Non-pigmented ciliary epithelial cell (primary cell): Measurements from ENCODE around the gene ENOX2.
"Not testable (repeated sequence)": the region's sequence is repeated elsewhere in the genome, so short reads cannot be mapped to it uniquely, and the experiment has no call there.

ENCODE experiments used
- DNase-seq: peaks from one replicate; pipeline ENCODE4 v3.0.0-alpha.2; 2010; ENCODE audit warnings: low read depth

ENOX2 gene, protein sequence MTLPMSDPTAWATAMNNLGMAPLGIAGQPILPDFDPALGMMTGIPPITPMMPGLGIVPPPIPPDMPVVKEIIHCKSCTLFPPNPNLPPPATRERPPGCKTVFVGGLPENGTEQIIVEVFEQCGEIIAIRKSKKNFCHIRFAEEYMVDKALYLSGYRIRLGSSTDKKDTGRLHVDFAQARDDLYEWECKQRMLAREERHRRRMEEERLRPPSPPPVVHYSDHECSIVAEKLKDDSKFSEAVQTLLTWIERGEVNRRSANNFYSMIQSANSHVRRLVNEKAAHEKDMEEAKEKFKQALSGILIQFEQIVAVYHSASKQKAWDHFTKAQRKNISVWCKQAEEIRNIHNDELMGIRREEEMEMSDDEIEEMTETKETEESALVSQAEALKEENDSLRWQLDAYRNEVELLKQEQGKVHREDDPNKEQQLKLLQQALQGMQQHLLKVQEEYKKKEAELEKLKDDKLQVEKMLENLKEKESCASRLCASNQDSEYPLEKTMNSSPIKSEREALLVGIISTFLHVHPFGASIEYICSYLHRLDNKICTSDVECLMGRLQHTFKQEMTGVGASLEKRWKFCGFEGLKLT

DNA sequence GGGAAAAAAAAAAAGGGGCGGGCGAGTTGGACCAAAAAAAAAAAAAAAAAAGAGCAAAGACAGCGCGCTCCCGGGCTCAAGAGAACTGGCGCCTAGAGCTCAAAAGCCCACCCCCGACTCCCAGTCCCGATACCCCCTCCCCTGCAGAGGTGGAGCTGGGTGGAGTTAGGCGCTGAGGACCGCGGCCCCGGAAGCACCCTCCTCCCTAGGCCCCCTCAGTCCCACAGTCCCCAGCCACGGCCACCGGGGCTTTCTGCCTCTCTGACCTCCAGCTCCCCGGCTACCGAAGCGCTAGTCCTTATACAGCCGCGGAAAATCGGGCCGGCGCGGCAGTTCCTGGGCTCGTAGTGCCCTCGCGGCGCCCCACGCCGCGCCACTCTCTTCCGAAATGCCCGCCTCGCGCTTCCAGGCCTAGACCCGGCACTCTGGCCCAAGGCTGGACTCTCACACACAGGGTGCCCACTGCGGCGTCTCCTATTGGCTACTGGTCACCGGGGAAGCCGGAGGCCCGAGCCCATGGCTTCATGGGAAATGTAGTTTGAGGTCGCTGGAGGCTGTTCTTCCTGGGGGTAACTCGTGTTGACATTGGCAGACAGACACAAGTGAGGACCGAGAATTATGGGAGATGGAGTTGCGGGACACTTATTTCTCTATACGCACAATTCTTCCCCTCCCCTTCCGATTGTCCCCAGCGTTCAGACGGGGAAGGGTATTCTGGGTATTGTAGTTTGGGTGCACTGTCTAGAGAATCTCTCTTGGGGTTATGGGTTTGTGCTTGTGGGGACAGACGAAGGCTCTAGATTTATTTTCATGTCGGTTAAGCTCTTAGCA lies at the start of gene ENOX2:
Gene ENOX2, minus strand, starts transcription at position 427 of the 831 bp plus-strand sequence. CDS start 199,993 bp downstream, outside the sequence.
- peak; percentile 82 for DNase-seq

DNA sequence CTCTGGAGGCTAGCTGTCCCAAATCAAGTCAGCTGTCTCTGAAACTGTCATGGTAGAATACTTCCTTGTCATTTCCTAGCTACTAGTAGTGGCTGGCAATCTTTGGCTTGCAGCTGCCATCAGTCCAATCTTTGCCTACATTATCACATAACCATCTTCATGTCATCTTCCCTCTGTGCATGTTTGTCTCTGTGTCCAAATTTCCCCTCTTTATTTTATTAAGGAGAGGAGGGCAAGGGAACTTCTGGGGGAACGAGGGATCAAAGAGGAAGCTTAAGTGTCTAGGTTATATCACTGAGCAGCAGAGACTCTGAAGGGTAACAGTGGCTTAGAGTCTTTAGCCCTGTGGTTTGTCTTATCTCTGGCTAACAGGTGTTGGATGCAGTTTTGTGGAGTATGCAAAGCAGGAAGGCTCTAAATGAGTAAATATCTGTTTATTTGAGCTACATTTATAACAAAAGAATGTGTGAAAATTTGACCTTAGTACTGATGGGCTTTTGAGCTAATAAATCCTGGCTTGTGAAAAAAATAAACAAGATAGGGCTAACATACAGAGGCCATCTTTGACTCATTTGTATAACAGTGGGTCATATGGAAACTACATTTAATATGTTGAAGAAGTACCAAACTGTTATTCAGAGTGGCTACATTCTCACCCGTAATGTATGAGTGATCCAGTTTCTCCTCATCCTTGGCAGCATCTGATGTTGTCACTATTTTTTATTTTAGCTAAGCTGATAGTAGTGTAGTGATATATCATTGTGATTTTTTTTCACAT lies 49.4 kb upstream of the ENOX2 start:
- DNase-seq, result no peak

DNA sequence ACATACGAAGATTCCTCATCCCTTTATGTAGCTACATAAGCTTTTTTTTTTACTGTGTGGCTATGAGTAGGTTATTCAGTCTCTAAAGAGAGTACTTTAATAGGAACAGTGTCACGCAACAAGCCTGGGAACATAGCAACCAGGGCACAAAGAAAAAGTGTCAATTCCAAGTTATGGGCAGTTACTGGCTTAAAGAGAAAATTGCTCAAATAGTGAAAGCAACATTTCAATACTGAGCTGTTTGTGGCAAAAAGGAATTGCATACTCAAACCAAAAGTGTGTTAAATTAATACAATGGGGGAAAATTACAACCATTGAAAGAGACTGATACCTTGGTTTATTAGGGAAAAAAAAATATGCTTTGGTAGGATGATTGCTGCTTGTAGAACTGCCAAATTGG lies 41.2 kb upstream of the ENOX2 start:
- no peak for DNase-seq

DNA sequence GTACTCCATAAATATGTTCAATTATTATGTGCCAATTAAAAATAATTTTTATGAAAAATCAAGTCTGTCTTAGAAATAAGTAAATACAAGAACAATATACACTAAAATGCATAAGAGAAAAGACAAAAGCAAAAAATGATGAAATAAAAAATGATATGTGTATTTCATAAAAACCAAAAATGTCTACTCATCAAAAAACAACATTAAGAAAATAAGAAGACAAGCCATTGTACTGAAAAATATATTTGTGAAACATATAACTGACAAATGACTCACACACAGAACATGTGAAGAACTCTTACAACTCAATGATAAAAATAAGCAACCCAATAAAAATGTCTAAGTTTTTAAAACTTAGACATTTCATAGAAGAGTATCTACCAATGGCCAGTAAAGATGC lies 34.1 kb upstream of the ENOX2 start:
- DNase-seq, result no peak

DNA sequence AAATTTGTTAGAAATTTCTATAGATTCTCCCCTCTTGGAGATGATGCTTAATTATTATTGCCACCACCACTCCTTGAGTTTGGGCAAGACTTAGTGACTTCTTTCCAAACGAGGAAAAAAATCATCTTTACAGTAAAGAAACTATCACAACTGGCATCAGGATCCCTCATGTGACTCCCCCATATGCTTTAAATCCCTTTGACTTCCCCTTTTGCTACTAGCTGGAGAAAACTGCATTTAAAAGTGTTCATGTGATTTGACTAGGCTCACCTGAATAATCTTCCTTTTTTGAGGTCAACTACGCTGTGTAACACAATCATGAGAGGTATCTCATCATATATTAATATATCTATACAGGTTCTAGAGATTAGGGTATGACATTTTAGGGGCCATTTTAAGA lies 30.3 kb upstream of the ENOX2 start:
- DNase-seq, result no peak

DNA sequence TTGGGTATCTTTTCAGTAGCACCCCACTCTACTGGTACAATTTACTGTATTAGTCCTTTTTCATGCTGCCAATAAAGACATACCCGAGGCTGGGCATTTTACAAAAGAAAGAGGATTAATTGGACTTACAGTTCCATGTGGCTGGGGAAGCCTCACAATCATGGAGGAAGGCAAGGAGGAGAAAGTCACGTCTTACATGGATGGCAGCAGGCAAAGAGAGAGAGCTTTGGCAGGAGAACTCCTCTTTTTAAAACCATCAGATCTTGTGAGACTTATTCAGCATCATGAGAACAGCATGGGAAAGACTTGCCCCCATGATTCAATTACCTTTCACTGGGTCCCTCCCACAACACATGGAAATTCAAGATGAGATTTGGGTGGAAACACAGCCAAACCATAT lies 17.4 kb upstream of the ENOX2 start:
- not testable (repeated sequence) for DNase-seq

DNA sequence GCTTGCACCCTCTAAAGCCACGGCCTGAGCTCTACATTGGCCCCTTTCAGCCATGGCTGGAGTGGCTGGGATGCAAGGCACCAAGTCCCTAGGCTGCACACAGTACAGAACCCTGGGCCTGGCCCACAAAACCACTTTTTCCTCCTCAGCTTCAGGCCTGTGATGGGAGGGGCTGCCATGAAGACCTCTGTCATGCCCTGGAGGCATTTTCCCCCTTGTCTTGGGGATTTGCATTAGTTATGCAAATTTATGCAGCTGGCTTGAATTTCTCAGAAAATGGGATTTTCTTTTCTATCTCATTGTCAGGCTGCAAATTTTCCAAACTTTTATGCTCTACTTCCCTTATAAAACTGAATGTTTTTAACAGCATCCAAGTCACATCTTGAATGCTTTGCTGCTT lies 16.7 kb upstream of the ENOX2 start:
- DNase-seq, result not testable (repeated sequence)

DNA sequence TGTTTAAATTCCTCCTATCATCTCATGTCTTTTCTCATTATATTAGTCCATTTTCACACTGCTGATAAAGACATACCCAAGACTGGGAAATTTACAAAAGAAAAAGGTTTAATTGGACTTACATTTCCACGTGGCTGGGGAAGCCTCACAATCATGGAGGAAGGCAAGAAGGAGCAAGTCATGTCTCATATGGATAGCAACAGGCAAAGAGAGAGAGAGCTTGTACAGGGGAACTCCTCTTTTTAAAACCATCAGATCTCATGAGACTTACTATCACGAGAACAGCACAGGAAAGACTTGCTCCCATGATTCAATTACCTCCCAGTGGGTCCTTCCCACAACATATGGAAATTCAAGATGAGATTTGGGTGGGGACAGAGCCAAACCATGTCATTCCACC lies 15.5 kb upstream of the ENOX2 start:
- not testable (repeated sequence) for DNase-seq

DNA sequence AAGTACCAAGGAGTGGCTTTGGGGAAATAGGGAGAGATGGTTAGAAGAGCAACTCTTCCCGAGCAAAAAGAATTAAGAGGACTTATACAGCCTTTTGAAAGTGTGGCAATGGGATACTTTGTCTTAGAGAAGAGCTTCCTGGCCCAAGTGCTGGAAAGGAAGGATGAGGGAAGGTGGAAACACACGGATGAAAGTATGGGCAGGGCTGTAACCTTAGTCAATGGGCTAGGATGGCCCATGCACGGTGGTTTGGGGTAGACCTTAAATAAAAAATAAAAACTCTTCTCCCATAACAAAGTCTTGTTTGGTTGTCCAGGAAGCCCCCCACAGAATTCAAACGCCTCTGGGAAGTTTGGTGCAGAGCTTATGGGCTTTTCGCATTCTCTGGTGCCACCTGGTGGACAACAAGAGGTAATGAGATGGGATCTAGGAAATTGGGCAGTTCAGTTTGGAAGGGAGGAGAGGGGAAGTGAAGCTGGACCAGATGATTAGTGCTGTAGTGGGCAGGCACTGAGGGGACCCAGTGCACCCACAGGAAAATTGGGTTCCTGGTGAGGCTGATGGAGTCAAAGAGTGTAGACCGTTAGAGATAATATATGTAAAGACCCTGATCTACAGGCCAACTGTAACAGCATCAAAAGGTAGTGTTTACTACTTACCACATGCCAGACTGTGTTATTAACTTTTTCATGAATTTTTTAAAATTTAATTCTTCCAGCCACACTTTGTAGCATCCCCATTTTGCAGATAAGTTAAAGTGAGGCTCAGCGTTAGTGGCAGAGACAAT lies 13.8 kb upstream of the ENOX2 start:
- DNase-seq, result no peak

DNA sequence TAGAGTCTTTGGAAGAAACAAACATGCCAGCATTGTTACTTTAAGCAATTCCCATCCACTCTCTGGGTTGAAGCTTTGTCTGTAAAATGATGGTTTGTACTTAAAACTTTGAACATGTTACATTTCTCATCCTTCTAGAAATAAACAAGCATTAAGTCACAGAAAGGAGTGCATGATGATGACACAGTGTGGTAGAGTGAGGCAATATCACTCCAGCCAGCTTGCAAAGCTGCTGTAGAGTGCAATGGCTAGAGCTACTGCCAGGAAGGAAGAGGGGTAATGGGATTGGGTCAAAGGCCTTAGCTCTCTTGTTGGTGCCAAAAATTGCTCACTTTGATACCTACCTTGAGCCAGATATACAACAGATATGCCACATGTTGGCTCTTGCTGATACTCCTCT lies 12.3 kb upstream of the ENOX2 start:
- no peak for DNase-seq

DNA sequence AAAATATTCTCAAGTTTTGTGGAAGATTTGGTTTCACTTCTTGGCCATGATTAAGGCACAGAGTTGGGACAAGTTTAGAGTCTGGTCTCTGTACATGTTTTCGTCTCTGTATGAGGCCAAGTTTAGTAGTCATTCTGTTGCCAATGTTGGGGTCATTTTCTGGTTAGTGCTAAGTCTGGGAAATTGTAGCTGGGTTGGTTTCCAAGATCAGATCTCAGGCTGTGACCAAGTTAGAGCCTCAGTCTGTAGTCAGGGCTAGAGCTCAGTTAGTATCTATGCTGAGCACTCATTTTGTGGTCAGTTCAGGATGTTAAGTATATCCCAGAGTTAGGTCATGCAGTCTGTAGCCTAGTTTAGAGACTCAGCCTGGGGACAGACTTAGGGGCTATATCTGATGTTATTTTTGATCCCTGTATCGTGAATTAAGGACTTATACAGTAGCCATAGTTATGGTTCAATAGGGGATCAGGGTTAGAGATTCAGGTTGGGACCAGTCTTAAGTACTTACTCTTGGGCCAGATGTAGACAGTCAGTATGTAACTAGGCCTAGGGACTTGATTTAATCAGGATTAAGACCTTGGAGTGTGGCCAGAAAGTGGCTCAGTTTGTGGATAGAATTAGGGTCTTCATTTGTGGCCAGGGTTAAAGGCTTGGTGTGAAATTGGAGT lies 6.6 kb upstream of the ENOX2 start:
- no peak for DNase-seq

DNA sequence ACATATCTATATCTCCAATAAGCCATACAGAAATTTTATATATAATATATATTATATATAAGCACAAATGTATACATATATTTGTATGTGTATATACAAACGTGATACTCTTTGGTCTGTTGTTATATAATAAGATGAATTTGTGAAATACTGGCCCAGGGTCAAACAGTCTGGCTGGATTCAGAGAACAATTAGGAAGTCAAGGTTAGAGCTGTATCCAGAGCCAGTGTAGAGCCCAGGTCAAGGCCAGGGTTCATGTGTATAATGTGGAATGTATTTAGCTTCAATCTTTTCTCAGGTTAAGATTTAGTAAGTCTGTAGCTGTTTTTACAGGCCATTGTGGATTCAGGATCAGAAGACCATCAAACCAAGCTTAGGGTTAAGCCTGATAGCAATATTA lies 3.8 kb upstream of the ENOX2 start:
- DNase-seq, result no peak

DNA sequence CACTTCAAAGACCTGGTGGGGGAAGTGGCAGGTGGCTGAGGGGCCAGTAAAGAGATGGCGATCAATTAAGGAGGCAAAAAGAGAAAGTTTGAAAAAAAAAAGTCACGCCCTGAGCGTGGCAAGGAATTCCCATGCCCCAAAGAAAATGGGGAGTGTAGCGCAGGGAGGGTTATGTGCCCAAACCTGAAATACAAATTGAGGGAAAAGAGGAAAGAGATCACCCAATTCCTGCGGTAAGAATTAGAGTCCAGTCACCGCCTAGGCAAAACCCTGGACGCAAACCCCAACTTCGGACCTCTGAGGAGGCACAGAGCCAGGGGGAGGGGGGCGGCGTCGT lies 595 bp downstream of the ENOX2 start:
- DNase-seq, result no peak

DNA sequence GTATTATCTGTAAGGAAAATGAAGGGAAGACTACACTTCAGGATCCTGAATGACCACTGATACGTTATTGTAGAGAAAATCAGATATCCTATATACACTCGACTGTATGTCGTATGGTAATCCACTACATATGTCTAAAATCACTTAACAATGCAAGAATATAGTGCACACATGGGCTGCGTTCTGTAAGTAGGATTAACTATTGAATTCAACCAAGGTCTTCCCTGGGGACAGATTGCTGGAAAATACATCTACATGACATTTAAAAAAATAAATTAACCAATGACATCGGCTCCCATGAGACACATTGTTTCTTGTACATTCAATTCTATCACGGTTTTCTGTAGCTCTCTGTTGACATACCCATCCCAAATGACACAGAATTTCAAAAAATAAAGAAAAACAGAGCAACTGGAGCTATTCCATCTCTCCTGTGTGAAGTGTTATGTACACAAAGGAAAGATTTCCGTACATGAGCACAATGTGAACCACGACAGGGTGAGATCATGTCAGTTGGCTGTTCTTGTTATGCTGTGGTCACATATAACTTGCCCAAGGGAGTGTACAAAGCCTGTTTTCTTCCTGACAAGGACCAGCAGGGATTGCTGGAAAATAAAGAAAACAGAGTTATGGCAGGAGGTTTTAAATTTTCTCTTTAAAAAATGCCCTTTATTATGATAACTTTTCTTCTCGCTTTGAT lies 6.1 kb downstream of the ENOX2 start:
- DNase-seq, result no peak

DNA sequence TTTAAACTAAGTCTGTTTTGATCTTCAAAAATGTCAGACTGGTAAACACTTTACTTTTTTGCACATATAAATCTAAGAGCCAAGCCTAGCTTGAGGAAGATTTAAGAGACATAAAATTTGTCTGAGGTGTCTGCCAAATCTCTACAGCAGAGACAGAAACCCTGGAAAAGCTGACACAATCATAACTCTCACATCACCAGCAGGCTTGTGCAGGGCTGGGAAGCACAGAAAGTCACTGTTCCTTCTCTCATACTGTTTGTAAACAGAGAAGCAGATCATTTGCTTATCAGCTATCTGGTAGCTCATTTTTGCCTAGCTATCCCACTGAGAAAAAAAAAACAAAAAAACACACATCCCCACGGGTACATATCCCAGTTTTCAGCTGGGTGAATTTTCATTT lies 7.0 kb downstream of the ENOX2 start:
- DNase-seq, result no peak

DNA sequence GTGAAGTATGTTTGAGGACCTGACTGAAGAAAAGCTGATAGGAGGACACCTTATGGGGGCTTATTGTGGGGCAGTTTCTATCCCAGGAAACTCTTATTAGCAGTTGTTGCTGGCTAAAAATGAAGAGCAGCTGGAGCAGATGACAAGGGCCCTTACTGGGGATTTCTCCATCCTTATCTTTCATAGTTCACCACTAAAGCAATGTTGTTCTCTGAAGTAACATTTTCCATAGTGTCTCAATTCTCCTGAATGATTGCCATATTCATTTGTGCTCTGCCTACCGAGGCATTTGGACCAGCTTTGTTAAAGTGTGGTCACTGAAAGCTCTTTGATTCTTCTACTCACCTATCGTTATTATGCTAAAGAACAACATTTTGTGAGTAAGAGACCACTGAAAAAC lies 7.7 kb downstream of the ENOX2 start:
- no peak for DNase-seq

DNA sequence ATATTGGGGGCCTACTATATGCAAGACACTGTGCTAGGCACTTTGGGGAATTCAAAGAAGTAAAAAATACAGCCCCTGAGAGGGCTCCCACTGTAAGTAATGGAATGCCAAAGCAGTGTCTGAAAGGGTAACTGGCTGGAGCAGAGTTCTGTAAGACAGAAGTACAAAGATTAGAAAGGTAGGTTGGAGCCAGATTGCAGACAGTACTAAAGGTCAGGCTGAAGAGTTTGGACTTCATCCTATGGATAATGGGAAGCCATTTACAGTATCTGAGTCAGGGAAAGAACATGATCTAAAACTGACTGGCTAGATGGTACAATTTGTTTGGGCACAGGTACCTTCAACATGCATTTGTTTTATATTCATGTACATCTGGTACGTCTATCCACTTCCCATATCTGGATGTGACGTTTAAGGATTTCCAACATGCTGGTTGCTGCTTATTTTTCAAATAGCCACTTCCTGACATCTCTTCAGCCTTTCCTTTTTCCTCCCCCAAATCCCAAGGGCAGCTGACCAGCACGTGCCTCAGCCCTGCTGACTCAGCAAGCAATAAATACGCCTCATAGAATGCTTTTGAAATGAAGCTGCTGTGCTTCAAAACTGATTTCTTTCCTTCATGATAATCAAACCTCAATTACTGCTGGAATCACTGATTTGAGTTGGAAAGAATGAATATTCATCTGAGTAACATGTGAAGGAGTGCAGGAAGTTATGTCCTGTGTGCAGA lies 9.5 kb downstream of the ENOX2 start:
- no peak for DNase-seq

DNA sequence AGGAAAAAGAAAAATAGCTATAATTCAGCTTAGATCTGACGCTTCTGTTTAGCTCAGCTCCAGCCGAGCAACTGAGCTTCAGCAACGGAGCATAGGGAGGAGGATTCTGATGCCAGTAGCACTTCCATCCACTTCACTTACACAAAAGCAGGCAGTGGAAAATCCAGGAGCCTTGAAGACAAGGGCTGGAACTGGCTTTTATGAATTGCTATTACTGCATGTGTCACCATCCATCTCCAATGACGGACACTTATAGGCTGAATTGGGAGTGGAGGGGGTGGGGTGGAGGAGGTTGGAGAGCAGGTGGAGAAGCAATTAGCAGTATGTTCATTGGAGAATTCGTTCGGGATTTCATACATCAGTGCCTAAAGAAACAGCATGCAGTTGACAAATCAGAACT lies 15.6 kb downstream of the ENOX2 start:
- no peak for DNase-seq

DNA sequence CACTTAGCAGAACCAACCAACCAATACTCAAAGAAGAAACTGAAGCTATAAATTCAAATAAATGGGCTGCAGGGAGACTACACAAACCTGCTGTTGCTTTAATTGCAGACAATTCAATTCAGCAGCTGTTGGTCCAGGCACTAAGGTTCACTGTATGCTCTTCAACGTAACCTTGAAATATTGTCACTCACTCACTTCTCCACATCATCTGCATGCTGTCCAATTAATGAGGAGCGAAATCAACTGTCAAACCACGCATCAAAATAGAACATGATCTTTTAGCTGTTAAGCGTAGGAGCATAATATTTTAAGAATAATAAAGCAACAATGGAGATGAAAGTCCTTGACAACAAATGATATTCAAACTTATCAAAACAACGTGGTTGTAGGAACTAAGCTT lies 17.0 kb downstream of the ENOX2 start:
- DNase-seq, result no peak

DNA sequence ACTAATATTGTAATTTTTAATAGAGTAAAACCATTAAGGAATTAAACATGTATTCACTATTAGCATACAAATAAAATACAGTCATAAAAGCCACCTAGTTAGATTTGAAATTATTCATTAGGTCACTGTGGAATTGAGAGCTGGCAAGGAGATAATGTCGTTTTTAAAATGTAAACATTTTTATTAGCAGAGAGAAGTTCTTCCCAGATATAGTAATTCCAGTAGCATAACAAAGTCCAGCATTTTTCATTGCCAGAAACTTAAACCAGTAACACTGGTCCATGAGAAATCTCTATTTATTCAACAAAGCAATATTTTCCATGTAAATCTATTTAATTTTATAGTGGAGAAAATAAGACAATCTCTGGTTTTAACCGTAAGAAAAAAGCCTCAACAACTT lies 17.5 kb downstream of the ENOX2 start:
- DNase-seq, result no peak
